Measurements from ENCODE around the gene KIF11. TPM values are rescaled to one million over a fixed set of nuclear protein-coding genes. Genes with fewer than 3 reads are reported as not detected.

The KIF11 gene
- total and polyA plus RNA-seq, 2 donors (not counting 3 experiments of a cell fraction or from before 2014, with no cell fraction given) = 7.3 to 42.6 TPM

GRCh38 chr10:92598321-92598720 is 5.4 kb downstream of the KIF11 start:
- Histone ChIP-seq H3K4me2 (ENCODE audit: insufficient read depth, low read length) (no peak overlapping the region), H2AFZ (ENCODE audit: low read depth, low read length) (no peak overlapping the region), H3K9me3 (replicated peaks; ENCODE audit: control insufficient read depth, insufficient read depth, low read length) (no peaks in the 10 kb centered on the region), H3K27me3 (ENCODE audit: control insufficient read depth in 2 of 2, insufficient read depth in 2 of 2, low read length in 2 of 2) (no peaks in the 10 kb centered on the region), H3K9ac (replicated peaks; ENCODE audit: extremely low read depth, insufficient read depth, low read length) (no peak overlapping the region), H3K9me1 (replicated peaks; ENCODE audit: control insufficient read depth, extremely low read depth, insufficient read depth, low read length) (no peaks in the 10 kb centered on the region), H3K4me1 (ENCODE audit: control insufficient read depth, extremely low read depth, insufficient read depth, low read length) (peaks cover 30% of the 10 kb centered on the region), H3K4me3 (replicated peaks in 1 of 3; ENCODE audit: insufficient read depth in 1 of 3, low read depth in 1 of 3, low read length in 3 of 3) (no peak overlapping the region), H3K27ac (ENCODE audit: insufficient read depth, low read depth, low read length) (no peak overlapping the region), H3K79me2 (ENCODE audit: control insufficient read depth, insufficient read depth, low read length) (peaks cover 99% of the 10 kb centered on the region), H4K20me1 (replicated peaks; ENCODE audit: control insufficient read depth, extremely low read depth, insufficient read depth, low read length) (no peaks in the 10 kb centered on the region), H3K36me3 (ENCODE audit: control insufficient read depth in 2 of 2, extremely low read depth in 1 of 2, insufficient read depth in 2 of 2, low read length in 2 of 2) (no peaks in the 10 kb centered on the region)
- POLR2A ChIA-PET = interaction anchor here (0.7 kb wide), 1 partner anchor 34 kb away, joined by 3 read pairs; no protein-coding TSS in a partner anchor
- DNase-seq (ENCODE audit: low read depth, low spot score) = no peak
- FAIRE-seq = no peak
- no TSS peak for BruUV-seq (replicated peaks)
- CTCF ChIA-PET = interaction anchor here (1.2 kb wide), 1 partner anchor 81 kb away, joined by 3 read pairs; no protein-coding TSS in a partner anchor
- no peak for TF ChIP-seq POLR2A (IDR thresholded peaks at IDR 0.05; ENCODE audit: low read depth, low read length)
- TF ChIP-seq MYC (IDR thresholded peaks at IDR 0.05; ENCODE audit: low read depth, low read length) = no peak
- TF ChIP-seq POLR2AphosphoS5 (IDR thresholded peaks at IDR 0.05; ENCODE audit: insufficient read depth, low read depth, low read length) = no peak
- TF ChIP-seq EZH2 (IDR thresholded peaks at IDR 0.05; ENCODE audit: borderline replicate concordance, low read depth, low read length, severe bottlenecking) = no peak
- no peak for TF ChIP-seq JUN (IDR thresholded peaks at IDR 0.05; ENCODE audit: borderline replicate concordance, insufficient read depth, insufficient read length, low read depth)
- TF ChIP-seq CTCF (IDR thresholded peaks at IDR 0.05; ENCODE audit: extremely low read depth in 1 of 2, insufficient read depth in 1 of 2, low read depth in 1 of 2, low read length in 2 of 2) = no peak
- no peak for TF ChIP-seq FOS (IDR thresholded peaks at IDR 0.05; ENCODE audit: borderline replicate concordance, insufficient read depth, low read length)
- no peak for TF ChIP-seq GATA2 (IDR thresholded peaks at IDR 0.05; ENCODE audit: insufficient read depth, insufficient read length, low read depth, low read length)
- no peak for TF ChIP-seq MAX (IDR thresholded peaks at IDR 0.05; ENCODE audit: insufficient read depth, insufficient read length)
- intact Hi-C loops (cut with micrococcal nuclease) = no loop called here
- dilution Hi-C loops (cut with MboI; ENCODE audit: extremely low pct_ligation_motif_present, low sequenced_read_pairs) = no loop called here

Data from endothelial cell of umbilical vein (primary cell).